Parathyroid adenoma (tissue), 2 donors: ENCODE measurements around the gene CACNG6.
A peak's percentile ranks its signal among the peaks of the same experiment; 100 is the strongest.

ENCODE experiments used
- H2AFZ ChIP-seq: fragments of 300-600 bp; sonication (generic); one replicate; pipeline ENCODE4 v1.7.0; 2017; ENCODE audit warnings: antibody characterized with exemption, mild to moderate bottlenecking
- H3K27ac ChIP-seq: fragments of 300-600 bp; sonication (generic); one replicate; pipeline ENCODE4 v1.7.0; 2017
- H3K27me3 ChIP-seq: fragments of 300-600 bp; sonication (generic); one replicate; pipeline ENCODE4 v1.7.0; 2017; ENCODE audit warnings: low read length; ENCODE audit not compliant: control insufficient read depth, insufficient read depth
- H3K36me3 ChIP-seq: fragments of 300-600 bp; sonication (generic); one replicate; pipeline ENCODE4 v1.7.0; 2017; ENCODE audit warnings: low read length; ENCODE audit not compliant: control insufficient read depth, insufficient read depth
- H3K4me1 ChIP-seq: fragments of 300-600 bp; sonication (generic); one replicate; pipeline ENCODE4 v1.7.0; 2017; ENCODE audit warnings: control low read depth
- H3K4me2 ChIP-seq: fragments of 300-600 bp; sonication (generic); one replicate; pipeline ENCODE4 v1.7.0; 2017; ENCODE audit warnings: low read length
- H3K4me3 ChIP-seq: fragments of 300-600 bp; sonication (generic); one replicate; pipeline ENCODE4 v1.7.0; 2017; ENCODE audit warnings: low read depth, low read length
- H3K79me2 ChIP-seq: fragments of 300-600 bp; sonication (generic); one replicate; pipeline ENCODE4 v1.7.0; 2017; ENCODE audit warnings: control low read depth
- H3K9ac ChIP-seq: fragments of 300-600 bp; sonication (generic); one replicate; pipeline ENCODE4 v1.7.0; 2017; ENCODE audit warnings: mild to moderate bottlenecking
- H3K9me3 ChIP-seq: fragments of 300-600 bp; sonication (generic); one replicate; pipeline ENCODE4 v1.7.0; 2017; ENCODE audit warnings: low read length; ENCODE audit not compliant: control insufficient read depth
- TF ChIP-seq, protein P1 (sequence below): fragments of 300-600 bp; sonication (generic); IDR thresholded peaks from one replicate; pipeline ENCODE4 v1.7.0; 2017; ENCODE audit warnings: antibody characterized with exemption, mild to moderate bottlenecking
- donor health status: primary hyperparathyroidism.

CACNG6 gene

DNA sequence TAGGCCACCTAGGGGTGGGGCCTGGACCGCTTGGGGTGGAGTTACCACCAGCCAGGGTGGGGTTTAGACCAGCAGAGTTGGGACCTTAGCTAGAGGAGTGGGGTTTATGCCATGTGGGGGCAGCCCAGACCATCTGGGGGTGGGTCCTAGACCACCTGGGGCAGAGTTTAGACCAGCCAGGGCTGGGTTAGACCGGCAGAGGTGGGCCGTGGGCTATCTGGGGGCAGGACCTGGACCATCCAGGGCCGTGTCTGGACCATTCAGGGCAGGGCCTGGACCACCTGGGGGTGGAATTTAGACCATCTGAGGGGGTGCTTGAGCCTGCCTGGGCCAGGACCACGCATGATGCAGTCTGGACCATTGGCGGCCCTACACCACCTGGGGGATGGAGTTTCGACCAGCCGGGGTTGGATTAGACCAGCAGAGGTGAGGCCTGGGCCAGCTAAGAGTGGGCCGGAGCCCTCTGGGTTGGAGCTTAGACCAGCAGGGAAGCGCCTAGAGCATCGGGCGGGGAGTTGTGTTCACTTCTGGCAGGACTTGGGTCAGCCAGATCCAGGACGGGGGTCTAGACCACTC is 10.0 kb upstream of the CACNG6 start:
- H3K4me2 ChIP-seq = no peak overlapping the region
- H2AFZ ChIP-seq = no peak overlapping the region
- peaks cover 16% of the 10 kb centered on the region for H3K4me1 ChIP-seq
- H3K27ac ChIP-seq = peak overlapping the region; percentile 90
- peak overlapping the region; percentile 53 for H3K4me3 ChIP-seq
- H3K9me3 ChIP-seq = no peaks in the 10 kb centered on the region
- no peaks in the 10 kb centered on the region for H3K36me3 ChIP-seq
- H3K9ac ChIP-seq = no peak overlapping the region
- TF ChIP-seq, protein P1, sequence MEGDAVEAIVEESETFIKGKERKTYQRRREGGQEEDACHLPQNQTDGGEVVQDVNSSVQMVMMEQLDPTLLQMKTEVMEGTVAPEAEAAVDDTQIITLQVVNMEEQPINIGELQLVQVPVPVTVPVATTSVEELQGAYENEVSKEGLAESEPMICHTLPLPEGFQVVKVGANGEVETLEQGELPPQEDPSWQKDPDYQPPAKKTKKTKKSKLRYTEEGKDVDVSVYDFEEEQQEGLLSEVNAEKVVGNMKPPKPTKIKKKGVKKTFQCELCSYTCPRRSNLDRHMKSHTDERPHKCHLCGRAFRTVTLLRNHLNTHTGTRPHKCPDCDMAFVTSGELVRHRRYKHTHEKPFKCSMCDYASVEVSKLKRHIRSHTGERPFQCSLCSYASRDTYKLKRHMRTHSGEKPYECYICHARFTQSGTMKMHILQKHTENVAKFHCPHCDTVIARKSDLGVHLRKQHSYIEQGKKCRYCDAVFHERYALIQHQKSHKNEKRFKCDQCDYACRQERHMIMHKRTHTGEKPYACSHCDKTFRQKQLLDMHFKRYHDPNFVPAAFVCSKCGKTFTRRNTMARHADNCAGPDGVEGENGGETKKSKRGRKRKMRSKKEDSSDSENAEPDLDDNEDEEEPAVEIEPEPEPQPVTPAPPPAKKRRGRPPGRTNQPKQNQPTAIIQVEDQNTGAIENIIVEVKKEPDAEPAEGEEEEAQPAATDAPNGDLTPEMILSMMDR = no peak
- H3K79me2 ChIP-seq = no peaks in the 10 kb centered on the region
- H3K27me3 ChIP-seq = no peaks in the 10 kb centered on the region

DNA sequence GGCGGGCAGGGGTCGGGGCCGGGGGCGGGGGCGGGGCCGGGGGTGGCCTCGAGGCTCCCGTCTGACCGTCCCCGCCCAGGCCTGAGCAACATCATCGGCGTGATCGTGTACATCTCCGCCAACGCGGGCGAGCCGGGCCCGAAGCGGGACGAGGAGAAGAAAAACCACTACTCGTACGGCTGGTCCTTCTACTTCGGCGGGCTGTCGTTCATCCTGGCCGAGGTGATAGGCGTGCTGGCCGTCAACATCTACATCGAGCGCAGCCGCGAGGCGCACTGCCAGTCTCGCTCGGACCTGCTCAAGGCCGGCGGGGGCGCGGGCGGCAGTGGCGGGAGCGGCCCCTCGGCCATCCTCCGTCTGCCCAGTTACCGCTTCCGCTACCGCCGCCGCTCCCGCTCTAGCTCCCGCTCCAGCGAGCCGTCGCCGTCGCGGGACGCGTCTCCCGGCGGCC is 9.4 kb upstream of the CACNG6 start:
- H3K27me3 ChIP-seq = no peaks in the 10 kb centered on the region
- H3K36me3 ChIP-seq = no peaks in the 10 kb centered on the region
- H3K4me2 ChIP-seq = peak overlapping the region; percentile 66
- H3K27ac ChIP-seq = no peak overlapping the region
- H3K4me3 ChIP-seq = peak overlapping the region; percentile 29
- no peaks in the 10 kb centered on the region for H3K9me3 ChIP-seq
- peaks cover 16% of the 10 kb centered on the region for H3K4me1 ChIP-seq
- TF ChIP-seq, protein P1 = no peak
- peak overlapping the region; percentile 73 for H2AFZ ChIP-seq
- H3K9ac ChIP-seq = no peak overlapping the region
- H3K79me2 ChIP-seq = no peaks in the 10 kb centered on the region

DNA sequence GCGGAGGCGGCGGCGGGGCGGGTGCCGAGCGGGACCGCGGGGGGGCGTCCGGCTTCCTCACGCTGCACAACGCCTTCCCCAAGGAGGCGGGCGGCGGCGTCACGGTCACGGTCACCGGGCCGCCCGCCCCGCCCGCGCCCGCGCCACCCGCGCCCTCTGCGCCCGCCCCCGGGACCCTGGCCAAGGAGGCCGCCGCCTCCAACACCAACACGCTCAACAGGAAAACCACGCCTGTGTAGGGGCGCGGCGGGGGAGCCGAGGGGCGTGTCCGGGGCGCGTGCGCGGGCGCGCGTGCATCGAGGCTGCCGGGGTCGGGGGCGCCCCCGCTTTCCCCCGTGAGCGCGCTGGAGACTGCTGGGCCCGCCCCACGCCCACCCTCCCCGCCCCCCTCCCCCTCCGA is 8.8 kb upstream of the CACNG6 start:
- Histone ChIP-seq H2AFZ (no peak overlapping the region), H3K27me3 (no peaks in the 10 kb centered on the region), H3K9ac (no peak overlapping the region), H3K4me2 (no peak overlapping the region), H3K27ac (no peak overlapping the region), H3K4me3 (no peak overlapping the region), H3K79me2 (no peaks in the 10 kb centered on the region), H3K36me3 (no peaks in the 10 kb centered on the region), H3K4me1 (peaks cover 15% of the 10 kb centered on the region), H3K9me3 (no peaks in the 10 kb centered on the region)
- TF ChIP-seq, protein P1 = no peak

DNA sequence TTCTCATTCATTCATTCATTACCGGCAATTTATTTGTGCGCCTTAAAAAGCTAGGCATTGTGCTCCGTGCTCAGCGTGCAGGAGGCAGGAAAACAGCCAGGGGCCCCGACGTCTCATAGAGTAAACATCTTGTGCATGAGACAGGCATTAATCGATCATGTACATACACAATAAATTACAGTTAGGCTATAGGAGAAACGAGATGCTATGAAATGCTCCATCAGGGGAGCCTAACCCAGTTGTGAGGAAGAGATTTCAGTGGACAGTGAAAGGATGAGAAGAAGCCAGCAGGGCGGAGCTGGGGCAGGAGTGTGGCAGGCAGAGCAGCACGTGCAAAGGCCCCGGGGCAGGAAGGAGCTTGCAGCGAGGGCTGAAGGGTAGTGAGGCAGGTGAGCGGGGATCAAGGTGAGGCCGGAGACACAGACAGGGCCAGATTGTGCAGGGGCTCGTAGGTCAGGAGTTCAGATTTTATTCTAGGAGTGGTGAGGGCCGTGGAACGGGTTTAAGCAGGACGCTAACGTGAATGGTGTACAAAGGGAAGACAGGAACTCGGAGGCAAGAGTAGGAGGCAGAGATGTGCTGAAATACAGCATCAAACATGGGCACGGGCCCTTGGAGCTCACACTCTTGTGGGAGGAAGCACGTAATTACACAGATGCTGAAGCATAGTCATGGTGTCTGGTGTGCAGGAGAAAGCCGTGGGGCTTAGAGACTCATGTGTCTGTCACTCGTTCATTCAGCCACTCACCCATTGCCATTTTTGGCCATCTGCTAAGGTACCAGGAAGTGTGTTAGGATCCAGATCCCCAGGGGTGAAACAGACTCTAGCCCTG is 7.8 kb upstream of the CACNG6 start:
- TF ChIP-seq, protein P1 = no peak
- peaks cover 7% of the 10 kb centered on the region for H3K4me1 ChIP-seq
- H3K4me3 ChIP-seq = no peak overlapping the region
- H3K4me2 ChIP-seq = no peak overlapping the region
- no peak overlapping the region for H2AFZ ChIP-seq
- H3K9me3 ChIP-seq = no peaks in the 10 kb centered on the region
- H3K36me3 ChIP-seq = no peaks in the 10 kb centered on the region
- no peak overlapping the region for H3K27ac ChIP-seq
- no peak overlapping the region for H3K9ac ChIP-seq
- no peaks in the 10 kb centered on the region for H3K79me2 ChIP-seq
- no peaks in the 10 kb centered on the region for H3K27me3 ChIP-seq
